ENCODE measurements around the gene TLE4.
"Not testable (repeated sequence)": the region's sequence is repeated elsewhere in the genome, so short reads cannot be mapped to it uniquely, and the experiment has no call there.

The TLE4 gene

DNA sequence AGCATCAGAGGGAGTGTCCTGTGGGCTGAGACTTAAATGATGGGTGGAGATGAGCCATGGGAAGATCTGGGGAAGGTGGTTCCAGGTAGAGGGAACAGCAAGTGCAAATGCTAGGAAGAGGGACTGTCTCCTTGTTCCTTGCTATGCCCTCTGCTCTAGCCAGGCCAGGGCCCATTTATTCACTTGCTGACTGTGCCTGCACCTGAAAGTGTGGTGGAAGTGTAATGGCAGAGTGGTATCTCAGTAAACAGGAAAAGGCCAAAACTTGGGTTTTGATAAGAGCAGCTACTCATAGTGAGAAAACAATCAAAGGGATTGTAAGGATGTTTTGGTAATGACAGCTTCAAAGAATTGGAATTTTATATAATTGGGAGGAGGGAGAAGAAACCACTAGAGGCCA, 32.4 kb downstream of the TLE4 start:
- no peak for DNase-seq (ENCODE audit: low read depth)

DNA sequence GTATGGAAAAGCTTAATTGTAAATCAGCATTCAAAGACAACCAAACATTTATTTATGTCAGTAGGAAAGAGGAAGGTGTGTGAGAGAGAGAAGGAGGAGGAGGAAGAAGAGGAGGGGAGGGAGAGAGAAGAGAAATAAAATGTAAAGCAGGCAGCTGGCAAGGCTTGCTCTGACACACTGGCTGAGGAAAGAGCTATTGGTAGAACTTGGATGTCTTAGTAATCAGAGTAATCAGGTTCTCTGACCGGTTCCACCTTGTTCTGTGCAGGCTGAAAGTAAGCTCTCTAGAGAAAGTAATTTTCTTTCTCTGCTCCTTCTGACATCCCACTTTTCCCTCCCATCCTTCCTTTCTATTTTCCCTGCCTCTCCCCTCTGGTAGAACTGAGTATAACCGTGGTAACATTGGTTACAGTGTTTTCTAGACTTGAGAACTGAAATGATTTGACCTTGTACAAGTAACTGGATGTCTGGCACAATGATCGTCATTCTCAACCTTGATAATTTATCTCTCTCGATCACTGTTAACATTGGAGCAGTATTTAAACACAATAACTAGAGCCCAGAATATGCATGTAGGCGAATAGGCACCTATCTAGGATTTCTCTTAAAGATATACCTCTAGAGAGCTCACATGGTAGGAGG, 33.3 kb downstream of the TLE4 start:
- DNase-seq (ENCODE audit: low read depth), result no peak

DNA sequence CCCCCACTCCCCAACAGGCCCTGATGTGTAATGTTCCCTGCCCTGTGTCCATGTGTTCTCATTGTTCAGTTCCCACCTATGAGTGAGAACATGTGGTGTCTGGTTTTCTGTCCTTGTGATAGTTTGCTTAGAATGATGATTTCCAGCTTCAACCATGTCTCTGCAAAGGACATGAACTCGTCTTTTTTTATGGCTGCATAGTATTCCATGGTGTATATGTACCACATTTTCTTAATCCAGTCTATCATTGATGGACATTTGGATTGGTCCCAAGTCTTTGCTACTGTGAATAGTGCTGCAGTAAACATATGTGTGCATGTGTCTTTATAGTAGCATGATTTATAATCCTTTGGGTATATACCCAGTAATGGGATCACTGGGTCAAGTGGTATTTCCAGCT, 34.8 kb downstream of the TLE4 start:
- DNase-seq (ENCODE audit: low read depth), result not testable (repeated sequence)

DNA sequence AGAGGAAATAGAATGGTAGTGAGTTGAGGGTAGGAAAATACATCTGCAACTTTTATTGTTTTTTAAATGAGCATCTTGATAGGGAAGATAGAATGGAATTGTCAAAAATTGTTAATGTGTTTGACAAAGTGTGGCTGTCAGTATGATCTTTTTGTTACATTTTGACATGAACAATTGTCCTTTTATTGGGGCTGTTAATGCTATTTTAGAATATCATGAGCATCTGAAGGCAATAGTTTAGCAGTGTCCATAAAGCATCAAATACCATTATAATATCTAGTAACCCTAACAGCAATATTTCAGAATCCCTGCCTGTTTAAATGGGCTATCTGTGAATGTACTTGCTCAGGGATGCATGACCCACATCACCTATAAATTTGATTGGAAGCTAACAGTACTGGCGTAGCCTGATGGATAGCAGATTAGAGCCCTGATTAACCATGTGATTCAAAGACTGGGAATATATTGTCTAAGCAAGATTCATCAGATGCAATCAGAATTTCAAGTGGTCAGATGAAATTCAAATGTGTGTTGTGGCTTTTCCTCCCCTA, 37.8 kb downstream of the TLE4 start:
- no peak for DNase-seq (ENCODE audit: low read depth)

DNA sequence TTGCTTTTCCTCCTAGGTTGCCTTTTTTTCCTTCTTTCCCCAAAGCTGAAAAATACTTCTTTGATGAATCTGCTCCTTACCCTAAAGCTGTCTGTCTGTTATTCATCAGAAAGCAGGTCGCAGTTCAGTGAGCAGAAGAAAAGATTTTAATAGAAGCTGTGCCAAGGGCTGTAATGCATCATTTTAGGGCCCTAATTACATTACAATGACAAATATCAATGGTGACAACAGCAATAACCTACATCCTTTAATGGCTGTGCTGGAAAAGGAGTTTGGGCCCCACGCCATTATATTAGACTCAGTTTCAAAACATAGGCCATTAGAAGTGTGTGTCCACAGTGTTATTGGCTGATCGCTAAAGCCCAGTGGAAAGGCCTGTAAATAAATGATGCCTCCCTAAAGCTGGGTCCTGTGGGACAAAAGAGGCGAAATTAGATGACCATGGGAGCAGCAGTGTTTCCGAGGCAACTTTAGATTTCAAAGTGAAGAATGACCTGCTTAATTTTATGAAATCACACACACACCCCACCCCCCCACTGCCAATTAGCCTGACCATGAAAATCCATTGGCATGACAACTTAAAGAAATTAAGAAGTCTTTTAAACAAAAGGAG, 38.4 kb downstream of the TLE4 start:
- no peak for DNase-seq (ENCODE audit: low read depth)

DNA sequence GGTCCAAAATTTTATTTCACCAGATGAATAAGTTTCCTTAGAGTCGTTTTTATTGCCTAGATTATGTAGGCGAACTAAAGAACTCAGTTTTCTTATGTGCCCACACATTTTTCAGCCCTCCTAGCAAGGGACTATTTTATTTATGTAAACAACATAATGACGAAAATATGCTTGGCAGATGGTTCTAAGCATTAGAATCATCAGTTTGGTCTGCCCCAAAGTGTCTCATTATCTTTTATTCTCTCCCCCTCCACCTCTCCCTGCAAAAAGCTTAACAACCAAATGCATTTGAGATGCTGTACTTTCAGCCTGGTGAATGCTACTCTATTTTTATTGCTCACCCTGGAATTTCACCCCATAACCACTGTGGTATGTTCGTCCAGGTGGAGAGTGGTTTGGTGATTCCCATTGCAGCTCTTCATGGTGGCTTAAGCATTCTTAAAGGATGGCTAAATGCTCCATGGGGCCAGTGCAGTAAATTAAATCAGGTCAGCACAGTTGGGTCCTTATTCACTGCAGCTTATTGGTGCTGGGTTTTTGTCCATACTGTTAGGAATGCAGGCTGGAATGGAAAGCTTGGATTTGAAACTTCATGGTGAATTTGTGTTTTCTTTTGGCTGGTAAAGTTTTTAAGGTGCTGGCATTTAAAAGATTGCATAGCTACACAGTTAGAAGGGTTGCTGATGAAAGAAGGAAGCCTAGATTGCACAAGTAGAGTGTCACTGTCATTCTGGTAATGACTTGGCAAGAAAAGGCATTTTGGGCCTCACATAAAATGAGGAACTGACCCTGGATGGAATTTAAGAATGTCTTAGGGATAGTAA, 39.2 kb downstream of the TLE4 start:
- no peak for DNase-seq (ENCODE audit: low read depth)

DNA sequence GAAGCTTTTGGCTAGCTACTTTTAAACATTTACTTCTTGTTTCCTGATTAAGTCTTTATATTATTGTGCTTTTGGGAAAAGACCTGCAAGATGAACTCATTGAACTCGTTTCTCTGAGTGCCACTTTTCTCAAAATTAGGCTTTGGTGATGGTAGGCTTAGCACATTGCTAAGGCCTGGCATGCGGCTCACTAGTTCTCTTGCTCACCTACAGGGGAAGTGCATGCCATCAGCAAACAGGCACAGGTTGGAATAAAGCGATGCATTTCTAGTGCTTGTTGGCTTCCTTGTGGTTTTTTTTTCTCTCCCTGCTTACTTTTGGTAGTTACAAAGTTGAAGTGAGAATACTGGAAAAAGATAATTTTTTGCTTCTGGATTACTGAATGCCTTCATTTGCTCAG, 41.4 kb downstream of the TLE4 start:
- DNase-seq (ENCODE audit: low read depth), result no peak

DNA sequence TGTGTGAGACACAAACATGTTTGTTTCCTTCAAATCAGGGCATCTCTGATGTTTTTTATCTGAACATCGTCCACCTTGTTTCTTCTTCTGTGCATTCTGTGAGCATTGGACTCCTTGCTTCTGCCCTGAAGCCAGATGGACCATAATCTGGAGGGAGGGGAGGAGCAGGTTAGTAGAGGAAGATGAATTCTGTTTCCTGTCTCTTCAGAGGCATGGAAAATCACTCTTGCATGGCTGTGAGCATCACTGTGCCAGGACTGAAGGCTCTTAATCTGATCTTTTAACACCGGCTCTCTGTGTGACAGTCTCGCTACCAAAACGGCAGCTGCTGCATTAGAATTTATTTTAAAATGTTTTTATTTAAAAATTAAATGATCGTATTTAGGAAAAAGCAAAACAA, 43.3 kb downstream of the TLE4 start:
- DNase-seq (ENCODE audit: low read depth), result no peak

DNA sequence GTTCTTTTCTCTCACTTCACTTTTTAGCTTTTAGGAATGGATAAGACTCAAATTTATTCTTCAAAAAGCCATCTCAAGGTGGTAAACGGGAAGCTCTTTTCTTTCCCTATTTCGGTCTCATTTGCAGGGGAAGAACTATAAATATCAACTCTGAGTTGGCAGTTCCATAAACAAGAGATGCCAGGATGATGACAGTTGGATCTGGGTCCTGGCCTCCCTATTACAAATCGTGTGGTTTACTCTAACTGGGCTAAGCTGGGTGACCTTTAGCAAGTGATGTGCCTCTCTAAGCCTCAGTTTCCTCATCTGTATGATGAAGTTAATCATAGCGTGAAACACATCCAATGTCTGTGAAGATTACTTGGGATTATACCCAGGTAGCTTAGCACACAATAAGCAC, 44.2 kb downstream of the TLE4 start:
- no peak for DNase-seq (ENCODE audit: low read depth)

DNA sequence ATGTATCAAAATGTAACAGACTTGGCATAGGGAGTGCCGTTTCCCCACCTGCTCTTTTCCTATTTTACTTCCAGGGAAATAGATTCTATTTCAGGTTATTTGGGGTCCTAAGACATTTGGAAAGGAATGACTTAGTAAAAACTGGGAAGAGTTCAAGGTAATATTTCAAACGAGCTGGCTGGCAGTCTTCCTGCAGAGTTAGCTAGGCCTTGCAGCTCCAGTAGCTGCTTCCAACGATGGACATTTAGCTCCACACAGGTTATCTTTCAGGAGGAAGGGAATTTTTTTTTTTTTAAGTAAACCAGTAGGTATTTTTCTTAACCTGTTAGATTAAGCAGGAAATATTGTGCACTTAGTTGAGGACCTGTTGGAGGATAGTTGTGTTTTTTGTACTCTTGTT, 45.2 kb downstream of the TLE4 start:
- no peak for DNase-seq (ENCODE audit: low read depth)

DNA sequence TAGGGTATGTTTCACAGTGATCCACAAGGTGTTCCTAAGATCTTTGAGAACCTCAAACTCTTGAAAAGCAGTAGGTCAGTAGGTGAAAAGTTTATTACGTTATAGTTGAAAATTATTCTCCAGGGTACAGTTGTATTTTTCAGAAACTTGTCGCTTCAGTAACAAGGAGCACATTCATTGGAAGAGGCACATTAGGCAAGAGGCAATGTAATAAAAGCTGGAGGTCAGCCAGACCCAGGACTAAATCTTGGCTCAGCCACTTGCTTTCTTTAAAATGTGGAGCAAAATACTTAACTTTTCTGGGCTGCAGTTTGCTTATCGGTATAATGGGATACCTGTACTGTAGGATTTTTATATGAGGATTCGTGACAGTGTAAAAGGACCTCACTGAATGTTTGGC, 45.6 kb downstream of the TLE4 start:
- no peak for DNase-seq (ENCODE audit: low read depth)

DNA sequence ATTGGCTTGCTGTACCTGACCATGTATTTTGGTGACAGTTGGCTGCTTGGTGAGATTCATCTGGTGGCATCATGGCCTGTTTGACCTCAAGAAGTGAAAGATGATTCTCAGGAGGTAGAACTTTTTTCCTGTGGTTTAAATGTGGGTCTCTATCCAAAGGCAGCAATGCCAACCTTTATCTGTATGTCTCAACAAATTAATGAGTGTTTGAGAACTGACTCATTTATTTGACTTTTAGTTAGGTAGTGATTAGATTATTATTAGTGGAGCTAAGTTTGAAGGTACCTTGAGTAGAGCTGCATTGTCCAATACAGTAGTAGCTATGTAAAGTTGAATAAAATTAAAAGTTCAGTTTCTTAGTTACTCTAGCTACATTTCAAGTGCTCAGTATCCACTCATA, 48.2 kb downstream of the TLE4 start:
- DNase-seq (ENCODE audit: low read depth), result no peak

DNA sequence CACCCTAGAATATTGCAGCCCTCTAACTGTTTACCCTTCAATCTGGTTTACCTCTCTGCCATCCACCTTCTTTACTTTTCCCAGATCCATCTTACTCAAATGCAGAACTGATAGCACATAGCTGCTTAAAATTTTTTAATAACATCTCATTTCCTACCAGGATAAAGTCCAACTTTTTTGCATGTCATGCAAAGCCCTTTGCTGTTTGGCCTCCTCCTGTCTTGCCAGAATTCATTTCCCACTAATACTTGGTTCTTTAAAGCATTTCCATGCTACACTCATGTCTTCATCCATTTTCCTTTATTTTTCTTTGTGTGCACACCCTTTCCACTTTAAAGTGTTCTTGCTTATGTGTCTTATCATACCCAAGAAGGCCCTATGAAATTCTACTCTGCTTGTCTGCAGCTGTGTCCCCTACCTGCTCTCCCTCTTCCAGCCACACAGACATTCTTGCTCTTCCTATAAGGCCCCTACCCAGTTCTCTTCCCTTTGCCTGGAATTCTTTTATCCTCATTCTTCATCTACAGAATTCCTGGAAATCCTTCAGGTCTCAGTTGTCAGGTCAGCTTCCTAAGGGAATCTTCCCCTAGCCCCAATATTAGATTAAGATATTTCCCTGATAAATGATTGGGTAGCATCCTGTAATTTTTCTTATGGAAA, 50.3 kb downstream of the TLE4 start:
- DNase-seq (ENCODE audit: low read depth), result no peak

DNA sequence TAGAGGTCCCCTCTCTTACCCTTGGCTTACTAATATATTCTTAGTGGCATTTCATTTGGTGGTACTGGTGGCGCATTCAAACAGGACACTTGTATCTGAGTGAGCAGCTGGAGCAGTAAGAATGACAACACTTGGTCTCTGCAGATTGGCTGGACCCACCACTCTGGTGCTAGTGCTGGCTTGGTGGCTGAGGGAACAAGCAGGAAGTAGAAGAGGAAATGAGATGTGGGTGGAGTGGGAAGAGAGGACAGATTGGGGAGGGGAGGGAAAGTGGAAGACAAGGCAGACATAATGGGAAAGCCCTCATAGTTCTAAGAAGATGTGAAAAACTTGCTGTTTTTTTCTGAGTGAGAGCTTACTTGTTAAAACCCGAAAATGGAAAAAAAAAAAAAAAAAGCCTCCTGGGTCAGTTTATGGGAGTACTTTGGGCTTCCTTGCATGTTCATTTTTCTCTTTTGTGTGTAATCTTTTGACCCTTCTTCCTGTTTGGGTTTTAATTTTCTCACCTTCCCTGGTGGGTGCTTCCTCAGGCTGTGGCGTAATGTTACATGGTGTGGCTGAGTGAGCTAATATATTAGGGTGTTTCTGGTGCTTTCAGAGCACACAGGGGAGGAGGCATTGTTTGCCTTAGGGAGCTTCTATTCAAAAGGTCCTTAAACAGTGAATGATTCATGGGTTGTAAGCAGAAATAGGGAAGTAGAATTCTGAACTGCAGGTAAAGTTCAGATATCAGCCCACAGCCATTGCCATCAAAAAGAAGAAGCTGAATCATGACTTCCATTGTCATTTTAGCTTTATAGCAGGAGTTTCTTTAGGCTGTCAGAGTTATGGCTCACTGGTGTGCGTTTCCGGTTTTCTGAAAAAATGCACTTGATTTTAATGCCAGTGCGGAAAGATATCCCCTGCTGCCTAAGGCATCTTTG, 52.3 kb downstream of the TLE4 start:
- DNase-seq (ENCODE audit: low read depth), result no peak

DNA sequence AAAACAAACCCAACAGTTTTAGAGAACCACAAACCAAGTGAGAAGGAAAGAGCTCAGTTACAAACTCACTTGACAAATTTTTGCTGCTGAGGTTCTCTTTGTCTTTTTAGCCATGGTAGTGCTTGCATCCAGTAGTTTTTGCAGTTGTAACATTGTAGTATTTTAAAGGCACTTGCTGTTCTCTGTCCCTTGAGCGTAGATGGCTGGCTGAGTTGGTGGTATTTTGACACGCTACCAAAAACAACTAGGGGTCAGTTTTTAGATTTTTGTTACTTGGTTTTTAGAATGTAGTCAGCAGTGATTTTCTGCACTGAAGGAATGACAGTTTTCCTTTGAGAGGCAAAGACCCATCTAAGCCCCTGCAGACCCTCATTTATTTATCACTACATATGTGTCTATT, 58.0 kb downstream of the TLE4 start:
- DNase-seq (ENCODE audit: low read depth), result no peak

DNA sequence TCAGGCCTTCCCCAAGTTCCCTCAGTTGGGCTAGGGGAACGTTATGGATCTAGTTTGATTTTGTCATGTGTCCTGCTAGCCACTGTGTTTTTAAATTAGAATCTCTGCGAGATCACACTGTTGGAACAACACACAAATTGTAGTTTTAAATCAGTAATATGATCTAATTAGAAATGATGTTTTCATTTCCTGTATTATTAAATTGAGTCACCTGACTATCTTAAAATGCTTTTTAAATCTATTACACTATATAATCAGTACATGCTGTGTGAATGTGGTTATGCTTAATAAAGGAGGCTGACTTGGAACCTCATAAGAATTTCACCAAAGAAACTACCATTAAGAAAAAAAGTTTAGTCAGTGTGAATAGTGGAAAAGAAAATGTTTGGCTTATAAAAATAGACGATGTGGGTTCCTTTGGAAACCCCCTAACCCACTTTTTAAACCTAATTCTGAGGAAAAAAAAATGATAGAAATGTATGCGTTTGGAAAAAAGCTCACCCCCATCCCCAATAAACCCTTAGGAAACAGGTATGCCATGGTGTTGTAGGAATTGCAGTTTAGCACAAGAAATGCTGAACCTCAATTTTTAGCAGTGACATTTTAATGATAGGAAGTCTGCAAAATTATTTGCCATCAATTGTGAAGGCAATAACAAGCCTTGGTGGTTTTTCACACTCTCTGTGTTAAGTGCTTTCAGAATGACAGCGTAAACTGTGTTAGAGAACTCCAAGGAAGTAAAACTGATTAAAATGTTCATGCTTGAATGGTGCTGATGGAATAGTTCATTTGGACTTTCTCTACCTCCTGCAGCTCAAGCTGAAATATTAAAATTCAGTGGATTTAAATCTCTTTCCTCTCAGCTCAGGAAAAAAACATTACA, 59.0 kb downstream of the TLE4 start:
- DNase-seq (ENCODE audit: low read depth), result no peak

DNA sequence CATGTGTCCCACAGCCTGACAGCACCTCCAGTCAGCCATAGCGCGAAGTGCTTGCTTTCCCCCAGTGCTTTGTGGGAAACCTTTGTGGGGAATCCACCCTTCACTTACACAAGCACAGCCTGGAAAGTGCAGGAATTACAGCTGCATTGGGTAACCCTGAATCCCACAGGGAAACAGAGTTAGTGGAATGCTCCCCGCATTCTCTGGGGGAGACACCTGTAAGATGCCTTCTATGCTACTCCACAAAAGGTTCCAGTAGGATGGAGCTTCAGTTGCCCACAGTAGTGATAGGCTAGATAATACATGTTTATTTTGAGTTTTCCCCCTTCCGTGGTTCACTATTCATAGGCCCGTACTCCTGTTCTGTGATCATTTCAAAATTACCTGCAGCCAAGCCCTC, 60.3 kb downstream of the TLE4 start:
- DNase-seq (ENCODE audit: low read depth), result no peak

DNA sequence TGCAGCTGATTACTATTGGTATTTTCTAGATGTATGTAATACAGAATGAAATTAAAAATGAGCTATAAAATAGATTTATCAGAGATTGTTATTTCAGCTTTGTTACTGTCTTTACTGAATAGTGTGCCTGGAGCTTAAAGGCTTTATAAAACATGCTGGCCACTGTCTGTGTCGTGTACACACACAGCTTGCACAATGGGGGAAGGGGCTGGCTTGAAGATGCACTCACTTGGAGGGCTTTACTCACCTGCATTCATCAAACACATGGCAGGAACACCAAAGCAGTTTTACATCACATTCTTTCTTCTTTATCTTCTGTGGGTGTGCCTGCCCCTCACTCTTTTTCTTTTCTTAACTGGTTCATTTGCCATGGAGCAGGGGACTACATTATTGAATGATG, 60.9 kb downstream of the TLE4 start:
- DNase-seq (ENCODE audit: low read depth), result no peak

DNA sequence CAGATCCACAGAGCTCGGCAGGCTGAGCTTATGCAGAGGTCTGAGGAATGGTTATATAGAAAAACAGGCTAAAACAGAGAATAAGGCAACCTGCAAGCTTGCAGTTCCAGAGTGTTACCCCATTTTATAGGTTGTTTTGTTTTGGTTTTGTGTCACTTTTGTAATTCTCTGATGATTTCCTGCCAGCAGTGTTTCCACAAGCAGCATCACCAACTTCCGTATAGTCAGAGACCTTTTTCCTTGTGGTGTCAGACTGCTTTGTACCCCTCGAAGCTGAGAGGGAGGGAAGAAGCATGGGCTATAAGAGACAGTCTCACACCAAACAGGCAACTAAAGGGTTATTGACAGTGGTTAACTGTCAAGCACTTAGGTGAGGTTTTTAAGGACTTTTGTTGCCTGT, 61.8 kb downstream of the TLE4 start:
- DNase-seq (ENCODE audit: low read depth), result no peak

DNA sequence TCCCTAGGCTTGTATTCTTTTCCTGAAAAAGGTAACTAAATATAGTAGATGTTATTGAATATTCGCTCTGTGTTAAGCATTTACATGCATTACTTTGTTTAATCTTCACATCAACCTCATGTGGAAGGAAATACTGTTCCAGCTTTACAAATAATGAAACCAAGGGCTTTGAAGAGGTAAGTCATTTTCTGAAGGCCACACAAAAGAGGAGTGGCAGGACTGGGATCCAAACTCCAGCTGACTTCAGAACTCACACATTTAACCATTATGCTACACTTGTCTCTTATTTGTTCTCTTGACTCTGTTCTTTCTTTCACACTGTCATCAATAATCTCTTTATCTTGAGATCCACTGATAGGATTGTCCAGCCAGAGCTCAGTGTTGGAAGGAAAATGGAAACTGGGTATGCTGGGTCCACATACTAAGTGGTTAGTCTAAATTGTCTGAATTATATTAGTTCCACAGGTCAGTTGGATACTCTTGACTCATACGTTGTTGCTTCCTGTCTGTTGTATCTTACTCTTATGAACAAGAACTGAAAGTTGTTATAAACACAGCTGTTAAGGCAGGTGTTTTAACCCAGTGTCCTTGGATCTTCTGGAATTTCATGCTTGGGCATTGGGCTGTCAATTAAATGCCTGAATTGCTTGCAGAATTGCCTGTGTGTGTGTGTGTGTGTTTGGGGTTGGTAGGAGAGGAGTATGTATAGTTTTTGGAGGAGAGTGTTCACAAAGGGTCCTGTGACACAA, 65.6 kb downstream of the TLE4 start:
- DNase-seq (ENCODE audit: low read depth), result no peak

Measured in activated T-helper 1 cell treated with Interleukin-2 at 50 U/mL for 16 hours (primary cell).